Epithelial cell of proximal tubule (primary cell): ENCODE data around the gene POPDC2. TPM values are rescaled to one million over a fixed set of nuclear protein-coding genes. Genes with fewer than 3 reads are reported as not detected.
"Not testable (repeated sequence)": the region's sequence is repeated elsewhere in the genome, so short reads cannot be mapped to it uniquely, and the experiment has no call there.

Experiments
- DNase-seq: peaks from one replicate; pipeline ENCODE4 v3.0.0-alpha.2; 2011; ENCODE audit warnings: low read depth
- H3K4me3 ChIP-seq: 2 replicates; pipeline ENCODE4 v1.5.1; 2011; ENCODE audit warnings: low read depth, mild to moderate bottlenecking, low read length
- CTCF ChIP-seq: conservative IDR thresholded peaks from 2 replicates; pipeline ENCODE4 v1.5.1; 2012; ENCODE audit warnings: low read depth, mild to moderate bottlenecking, low read length
- total RNA-seq: library from RNA; depleted of rRNA; stranded (reverse); fragments of >200 nt; gene quantifications from 2 replicates; pipeline ENCODE4 v1.2.3, GENCODE V29; 2015

POPDC2 gene
- total RNA-seq, 1 donor from 2014 or later: 0.06 TPM

DNA sequence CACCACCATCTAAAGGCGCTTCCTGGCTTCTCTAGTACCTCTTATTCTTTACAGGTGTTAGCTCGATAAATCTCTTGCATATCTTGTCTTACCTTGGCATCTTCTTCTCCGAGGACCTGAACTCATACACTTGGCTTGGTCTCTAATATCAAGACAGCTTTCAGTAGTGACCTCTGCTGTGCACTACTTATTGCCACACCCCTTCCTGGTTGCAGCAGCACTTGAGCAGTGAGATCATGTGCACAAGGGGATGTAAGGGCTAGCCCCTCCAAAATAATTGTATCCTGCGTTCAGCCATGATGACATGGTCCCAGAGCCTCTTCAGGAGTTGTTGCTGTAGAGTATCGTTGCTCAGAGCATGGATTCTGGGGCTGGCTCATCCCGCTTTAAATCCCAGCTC, 64.0 kb downstream of the POPDC2 start:
- no peak overlapping the region for H3K4me3 ChIP-seq
- no peak for TF ChIP-seq CTCF
- DNase-seq: no peak

- peak overlapping the region; percentile 21 for H3K4me3 ChIP-seq
- TF ChIP-seq CTCF: no peak
- no peak for DNase-seq
Measured at GRCh38 chr3:119595639-119596334, 64.6 kb downstream of the POPDC2 start.

DNA sequence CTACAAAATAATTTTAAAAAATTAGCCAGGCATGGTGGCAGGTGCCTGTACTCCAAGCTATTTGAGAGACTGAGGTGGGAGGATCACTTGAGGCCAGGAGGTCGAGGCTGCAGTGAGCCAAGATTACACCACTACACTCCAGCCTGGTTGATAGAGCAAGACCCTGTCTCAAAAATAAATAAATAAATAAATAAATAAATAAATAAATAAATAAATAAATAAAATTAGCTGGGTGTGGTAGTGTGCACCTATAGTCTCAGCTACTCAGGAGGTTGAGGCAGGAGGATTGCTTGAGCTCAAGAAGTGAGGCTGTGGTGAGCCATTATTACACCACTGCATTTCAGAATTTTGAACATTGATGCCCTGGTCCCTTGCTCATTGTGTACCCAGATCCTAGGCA, 65.5 kb downstream of the POPDC2 start:
- H3K4me3 ChIP-seq, DNase-seq: not testable (repeated sequence)

GRCh38 chr3:119594066-119594465, 66.3 kb downstream of the POPDC2 start:
- no peak overlapping the region for H3K4me3 ChIP-seq
- TF ChIP-seq CTCF: no peak
- no peak for DNase-seq

GRCh38 chr3:119592861-119593260, 67.5 kb downstream of the POPDC2 start:
- no peak overlapping the region for H3K4me3 ChIP-seq
- no peak for DNase-seq
- TF ChIP-seq CTCF: no peak

Other genes starting within 250 kb of the POPDC2 start
- gene TMEM39A, start 197.0 kb downstream of the POPDC2 start, total RNA-seq: 17.4 and 28.2 TPM in 2 replicates
- gene POGLUT1, start 191.6 kb downstream of the POPDC2 start, total RNA-seq: 7.2 and 10.8 TPM in 2 replicates
- 72.2 and 85.3 TPM in 2 replicates for gene TIMMDC1, start 162.0 kb downstream of the POPDC2 start, total RNA-seq
- gene CD80, start 101.0 kb downstream of the POPDC2 start, total RNA-seq: not detected in 2 replicates
- 6.0 and 7.5 TPM in 2 replicates for gene ADPRH, start 81.1 kb downstream of the POPDC2 start, total RNA-seq
- 0.14 and 0.52 TPM in 2 replicates for gene PLA1A, start 62.7 kb downstream of the POPDC2 start, total RNA-seq
- gene COX17, start 16.8 kb upstream of the POPDC2 start, total RNA-seq: 45.3 and 91.1 TPM in 2 replicates
- gene CFAP91, start 42.4 kb upstream of the POPDC2 start, total RNA-seq: 2.1 and 2.2 TPM in 2 replicates
- gene NR1I2, start 121.5 kb upstream of the POPDC2 start, total RNA-seq: 0.14 and 0.69 TPM in 2 replicates